Prostate gland (tissue), 2 donors: ENCODE data around the gene EDRF1. TPM values are rescaled to one million over a fixed set of nuclear protein-coding genes. Genes with fewer than 3 reads are reported as not detected.

ENCODE experiments used
- DNase-seq: peaks from one replicate; pipeline ENCODE4 v3.0.0-alpha.2; 2019; ENCODE audit warnings: low spot score
- H3K27ac ChIP-seq, 2 donors: fragments of 200-600 bp; sonication (generic); 2 replicates each; pipeline ENCODE4 v1.5.1; 2017 to 2019
- H3K27me3 ChIP-seq: fragments of 200-600 bp; sonication (generic); replicated peaks from 2 replicates; pipeline ENCODE4 v1.5.1; 2019; ENCODE audit not compliant: insufficient read depth
- H3K36me3 ChIP-seq, 2 donors: fragments of 200-600 bp; sonication (generic); 1 replicate in 1 of 2; 2 replicates in 1 of 2; pipeline versions ENCODE4 v1.5.1 to v1.8.1; 2017 to 2019
- H3K4me1 ChIP-seq: fragments of 200-600 bp; sonication (generic); replicated peaks from 2 replicates; pipeline ENCODE4 v1.5.1; 2019
- H3K4me3 ChIP-seq, 2 donors: fragments of 200-600 bp; sonication (generic); 2 replicates each; pipeline ENCODE4 v1.5.1; 2017 to 2019
- H3K9me3 ChIP-seq: fragments of 200-600 bp; sonication (generic); 2 replicates; pipeline ENCODE4 v1.5.1; 2017
- POLR2A ChIP-seq: fragments of 450-650 bp; IDR thresholded peaks from one replicate; pipeline ENCODE4 v1.6.1; 2016; ENCODE audit warnings: antibody characterized with exemption, mild to moderate bottlenecking
- POLR2AphosphoS5 ChIP-seq: sonication (generic); formaldehyde crosslinking; IDR thresholded peaks from one replicate; pipeline ENCODE4 v1.6.1; 2017; ENCODE audit warnings: antibody characterized with exemption
- WGBS: methylation state at CpG from one replicate; pipeline ENCODE4 v1.1.5; 2018; 5-methylcytosine and 5-hydroxymethylcytosine counted together
- intact Hi-C: fragments of 100-400 bp; cut with DNase I; formaldehyde crosslinking; loops from one replicate; pipeline ENCODE4 v1.14.2; 2022
- total RNA-seq, 2 donors: library from RNA; depleted of rRNA; stranded (reverse); fragments of >200 nt; gene quantifications; one replicate each; pipeline ENCODE4 v1.1.0, GENCODE V29; 2016
- TF ChIP-seq, protein P1 (sequence below), 4 experiments: fragments of 200-600 bp in 2 of 4; fragments of 450-650 bp in 2 of 4; sonication (generic) in 2 of 4; IDR thresholded peaks; 1 replicate in 3 of 4; 2 replicates in 1 of 4; pipeline ENCODE4 v1.5.1; 2016 to 2019; ENCODE audit warnings: antibody characterized with exemption in 4 of 4, mild to moderate bottlenecking in 2 of 4, moderate library complexity in 2 of 4

The EDRF1 gene
- total RNA-seq, 2 donors from 2014 or later: 18.9 to 49.6 TPM

DNA sequence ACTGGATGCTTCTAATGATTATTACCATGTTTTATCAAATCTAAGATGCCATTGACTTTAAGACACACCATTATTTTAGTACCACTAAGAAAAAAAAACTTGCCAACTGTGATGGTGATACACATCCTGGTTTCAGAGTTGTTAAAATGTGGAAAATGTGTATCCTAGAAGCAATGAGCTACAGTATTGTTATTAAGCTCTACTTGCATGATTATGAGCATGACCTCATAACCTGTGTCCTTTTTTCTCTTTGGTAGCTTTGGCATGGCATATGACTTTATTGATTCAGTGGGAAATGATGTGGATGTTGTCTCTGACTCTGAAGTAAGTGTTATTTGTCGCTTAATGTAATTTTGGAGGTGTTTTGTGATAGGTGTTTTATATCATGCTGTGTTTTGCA, 3.3 kb downstream of the EDRF1 start:
- no peak overlapping the region for H3K27ac ChIP-seq
- no peaks in the 10 kb centered on the region for H3K27me3 ChIP-seq
- no peaks in the 10 kb centered on the region for H3K9me3 ChIP-seq
- no peak for TF ChIP-seq POLR2A
- no peak for TF ChIP-seq POLR2AphosphoS5
- TF ChIP-seq, protein P1, sequence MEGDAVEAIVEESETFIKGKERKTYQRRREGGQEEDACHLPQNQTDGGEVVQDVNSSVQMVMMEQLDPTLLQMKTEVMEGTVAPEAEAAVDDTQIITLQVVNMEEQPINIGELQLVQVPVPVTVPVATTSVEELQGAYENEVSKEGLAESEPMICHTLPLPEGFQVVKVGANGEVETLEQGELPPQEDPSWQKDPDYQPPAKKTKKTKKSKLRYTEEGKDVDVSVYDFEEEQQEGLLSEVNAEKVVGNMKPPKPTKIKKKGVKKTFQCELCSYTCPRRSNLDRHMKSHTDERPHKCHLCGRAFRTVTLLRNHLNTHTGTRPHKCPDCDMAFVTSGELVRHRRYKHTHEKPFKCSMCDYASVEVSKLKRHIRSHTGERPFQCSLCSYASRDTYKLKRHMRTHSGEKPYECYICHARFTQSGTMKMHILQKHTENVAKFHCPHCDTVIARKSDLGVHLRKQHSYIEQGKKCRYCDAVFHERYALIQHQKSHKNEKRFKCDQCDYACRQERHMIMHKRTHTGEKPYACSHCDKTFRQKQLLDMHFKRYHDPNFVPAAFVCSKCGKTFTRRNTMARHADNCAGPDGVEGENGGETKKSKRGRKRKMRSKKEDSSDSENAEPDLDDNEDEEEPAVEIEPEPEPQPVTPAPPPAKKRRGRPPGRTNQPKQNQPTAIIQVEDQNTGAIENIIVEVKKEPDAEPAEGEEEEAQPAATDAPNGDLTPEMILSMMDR (IDR thresholded peaks at IDR 0.05): no peak
- intact Hi-C loops: no loop called here
- DNase-seq: no peak
- peaks cover 11% of the 10 kb centered on the region for H3K4me1 ChIP-seq
- H3K36me3 ChIP-seq: no peaks in the 10 kb centered on the region
- WGBS: 97% methylated on average over 1 of the region's 1 CpG
- H3K4me3 ChIP-seq: no peak overlapping the region

DNA sequence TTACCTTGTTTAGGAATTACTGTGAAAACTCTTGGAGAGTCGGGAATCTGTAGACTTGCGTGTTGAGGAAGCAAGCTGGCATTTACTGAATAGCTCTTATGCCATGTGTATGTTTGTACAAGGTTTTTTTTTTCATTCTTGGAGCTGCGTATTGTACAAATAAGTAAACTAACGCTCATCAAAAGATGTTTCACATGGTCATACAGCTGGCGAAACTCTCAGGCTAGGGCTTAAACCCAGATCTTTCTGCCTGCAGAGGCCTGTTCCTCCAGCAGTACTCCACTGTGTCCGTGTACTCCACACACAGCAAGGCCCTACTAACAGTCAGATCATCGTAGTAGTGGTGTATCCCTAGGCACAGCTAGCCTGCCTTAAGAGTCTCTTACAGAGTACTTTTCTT, 7.4 kb downstream of the EDRF1 start:
- peak overlapping the region; percentile 22 to 32 for H3K27ac ChIP-seq
- H3K4me1 ChIP-seq: peaks cover 11% of the 10 kb centered on the region
- TF ChIP-seq POLR2AphosphoS5 (no peak), POLR2A (no peak)
- TF ChIP-seq, protein P1 (IDR thresholded peaks at IDR 0.05): no peak
- H3K36me3 ChIP-seq: peaks cover 7 to 13% of the 10 kb centered on the region in 2 donors
- H3K4me3 ChIP-seq: no peak overlapping the region
- DNase-seq: no peak
- H3K27me3 ChIP-seq: no peaks in the 10 kb centered on the region
- intact Hi-C loops: no loop called here
- no peaks in the 10 kb centered on the region for H3K9me3 ChIP-seq
- WGBS: 56% methylated on average over 7 of the region's 7 CpGs

DNA sequence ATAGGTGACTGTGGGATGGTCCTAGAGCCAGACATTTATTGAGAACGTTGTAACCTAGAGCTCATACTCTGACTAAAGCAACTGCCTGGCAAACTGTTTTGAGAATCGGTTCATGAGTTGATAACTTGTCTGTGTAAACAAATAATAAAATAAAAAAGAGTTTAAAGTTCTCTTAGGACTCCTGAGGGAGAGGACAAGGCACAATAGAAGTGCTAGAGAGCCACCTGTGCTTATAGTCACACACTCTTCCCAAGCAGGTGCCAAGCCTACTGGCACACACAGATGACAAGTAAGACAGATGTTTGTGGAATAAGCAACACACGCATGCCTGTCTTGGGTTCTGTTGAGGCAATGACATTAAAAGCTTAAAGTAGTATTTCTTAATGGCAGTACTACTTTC, 7.9 kb downstream of the EDRF1 start:
- Histone ChIP-seq H3K4me1 (peaks cover 11% of the 10 kb centered on the region), H3K27me3 (no peaks in the 10 kb centered on the region), H3K36me3 (peaks cover 7 to 13% of the 10 kb centered on the region in 2 donors), H3K4me3 (no peak overlapping the region), H3K9me3 (no peaks in the 10 kb centered on the region), H3K27ac (peak overlapping the region; percentile 22 to 32)
- intact Hi-C loops: no loop called here
- 19% methylated on average over 3 of the region's 3 CpGs for WGBS
- TF ChIP-seq POLR2AphosphoS5: peak; percentile 19
- no peak for TF ChIP-seq POLR2A
- DNase-seq: peak; percentile 14

DNA sequence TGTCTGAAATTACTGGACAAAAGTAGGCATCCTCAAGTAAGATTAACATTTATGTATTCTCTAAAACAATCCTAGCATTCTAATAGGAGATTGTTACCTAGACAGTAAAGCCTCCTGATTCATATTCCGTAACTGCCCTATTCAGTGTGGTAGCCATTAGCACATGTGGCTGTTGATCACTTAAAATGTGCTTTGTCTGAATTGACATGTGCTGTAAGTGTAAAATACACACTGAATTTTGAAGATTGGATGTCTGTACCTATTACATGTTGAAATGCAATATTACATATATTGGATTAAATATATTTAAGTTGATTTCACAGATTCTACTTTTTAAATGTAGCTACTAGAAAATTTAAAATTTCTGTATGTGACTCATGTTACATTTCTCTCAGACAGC, 14.6 kb downstream of the EDRF1 start:
- no peaks in the 10 kb centered on the region for H3K9me3 ChIP-seq
- H3K27me3 ChIP-seq: no peaks in the 10 kb centered on the region
- TF ChIP-seq, protein P1 (IDR thresholded peaks at IDR 0.05): no peak
- TF ChIP-seq POLR2AphosphoS5 (no peak), POLR2A (no peak)
- no peak overlapping the region for H3K4me3 ChIP-seq
- peaks cover 9 to 14% of the 10 kb centered on the region in 2 donors for H3K36me3 ChIP-seq
- H3K4me1 ChIP-seq: no peaks in the 10 kb centered on the region
- no peak overlapping the region for H3K27ac ChIP-seq
- intact Hi-C loops: no loop called here
- WGBS: 92% methylated on average over 1 of the region's 1 CpG
- DNase-seq: no peak

DNA sequence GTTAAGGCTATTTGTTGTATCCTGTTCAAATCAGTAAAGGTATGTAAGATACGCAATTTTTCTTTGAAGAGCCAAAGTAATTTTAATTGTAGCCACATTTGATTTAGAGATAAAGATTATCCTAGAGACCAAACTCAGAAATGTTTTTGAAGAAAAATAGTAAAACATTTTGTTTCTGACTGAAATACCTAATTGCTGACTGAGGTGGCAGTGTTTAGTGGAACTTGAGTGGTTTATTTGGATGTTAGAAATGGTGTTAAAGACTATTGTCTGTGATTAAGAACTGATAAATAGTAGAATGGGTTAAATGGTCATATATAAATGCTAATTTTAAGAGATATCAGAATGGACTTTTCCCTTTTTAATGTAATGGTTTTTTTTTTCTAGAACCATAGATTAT, 15.3 kb downstream of the EDRF1 start:
- H3K27me3 ChIP-seq: no peaks in the 10 kb centered on the region
- intact Hi-C loops: no loop called here
- DNase-seq: no peak
- H3K4me3 ChIP-seq: no peak overlapping the region
- no peaks in the 10 kb centered on the region for H3K9me3 ChIP-seq
- no peak overlapping the region for H3K27ac ChIP-seq
- TF ChIP-seq POLR2A (no peak), POLR2AphosphoS5 (no peak)
- TF ChIP-seq, protein P1 (IDR thresholded peaks at IDR 0.05): no peak
- no peaks in the 10 kb centered on the region for H3K4me1 ChIP-seq
- 70% methylated on average over 1 of the region's 1 CpG for WGBS
- peaks cover 5 to 9% of the 10 kb centered on the region in 2 donors for H3K36me3 ChIP-seq
